ENCODE measurements around the gene UBR1. TPM values are rescaled to one million over a fixed set of nuclear protein-coding genes. Genes with fewer than 3 reads are reported as not detected.

The UBR1 gene
- total and polyA plus RNA-seq, 2 experiments from 2014 or later, result 17.2 to 19.6 TPM

DNA sequence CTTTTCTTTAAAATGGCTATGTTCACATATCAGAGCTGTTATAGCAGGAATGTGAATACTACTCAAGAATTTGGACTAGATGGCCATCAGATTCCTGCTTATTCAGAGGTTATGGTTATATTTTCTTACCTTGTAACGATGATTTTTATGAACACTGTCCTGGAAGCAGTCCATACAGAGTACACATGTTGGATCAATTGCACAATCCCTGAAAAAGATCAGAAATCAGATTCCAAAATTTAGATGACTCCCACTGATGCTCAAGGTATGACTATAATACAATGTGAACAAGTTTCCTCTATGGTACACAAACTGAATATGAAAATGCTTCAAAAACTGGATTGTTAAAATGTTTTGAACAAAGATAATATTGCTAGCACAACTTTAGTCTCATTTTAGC lies 23.3 kb downstream of the UBR1 start:
- H3K27me3 Mint-ChIP-seq (ENCODE audit: insufficient read depth, low read depth, poor library complexity), result peaks cover 2% of the 10 kb centered on the region
- ATAC-seq (no peak), DNase-seq (ENCODE audit: low spot score) (no peak)
- H3K27ac Mint-ChIP-seq, result no peak overlapping the region
- Histone ChIP-seq H3K36me3 (ENCODE audit: insufficient read depth) (peaks cover 11% of the 10 kb centered on the region), H3K4me1 (ENCODE audit: insufficient read depth) (no peaks in the 10 kb centered on the region), H3K27ac (ENCODE audit: low read depth) (no peak overlapping the region), H3F3A (replicated peaks; ENCODE audit: low read depth) (no peaks in the 10 kb centered on the region), H3K79me2 (replicated peaks; ENCODE audit: insufficient read depth) (peaks cover 25% of the 10 kb centered on the region), H4K20me1 (replicated peaks; ENCODE audit: insufficient read depth) (no peaks in the 10 kb centered on the region), H2AFZ (no peak overlapping the region), H3K9me2 (ENCODE audit: insufficient read depth) (no peaks in the 10 kb centered on the region), H3K4me2 (no peak overlapping the region), H3K27me3 (ENCODE audit: insufficient read depth) (no peaks in the 10 kb centered on the region), H3K4me3 (no peak overlapping the region)
- H3K9me3 Mint-ChIP-seq, result no peaks in the 10 kb centered on the region
- peaks cover 48% of the 10 kb centered on the region for H3K36me3 Mint-ChIP-seq (ENCODE audit: low read depth)
- H3K4me1 Mint-ChIP-seq, result peaks cover 6% of the 10 kb centered on the region; the same call in 2 of the 3 replicates
- TF ChIP-seq ZNF331 (CRISPR knock-in tag; IDR thresholded peaks at IDR 0.05; ENCODE audit: low read depth) (no peak), JUNB (IDR thresholded peaks at IDR 0.05; ENCODE audit: unreplicated experiment) (no peak), CREB1 (CRISPR knock-in tag; IDR thresholded peaks at IDR 0.05; ENCODE audit: low read depth) (no peak), NANOG (IDR thresholded peaks at IDR 0.05; ENCODE audit: borderline replicate concordance) (no peak), STAT1 (IDR thresholded peaks at IDR 0.05; ENCODE audit: unreplicated experiment) (no peak), EZH2phosphoT487 (IDR thresholded peaks at IDR 0.05; ENCODE audit: unreplicated experiment) (no peak), ZNF114 (CRISPR knock-in tag; IDR thresholded peaks at IDR 0.05) (no peak), EZH2 (IDR thresholded peaks at IDR 0.05; ENCODE audit: low read depth, unreplicated experiment) (no peak), POLR2AphosphoS5 (IDR thresholded peaks at IDR 0.05; ENCODE audit: low read depth) (no peak)
- TF ChIP-seq, protein P1, sequence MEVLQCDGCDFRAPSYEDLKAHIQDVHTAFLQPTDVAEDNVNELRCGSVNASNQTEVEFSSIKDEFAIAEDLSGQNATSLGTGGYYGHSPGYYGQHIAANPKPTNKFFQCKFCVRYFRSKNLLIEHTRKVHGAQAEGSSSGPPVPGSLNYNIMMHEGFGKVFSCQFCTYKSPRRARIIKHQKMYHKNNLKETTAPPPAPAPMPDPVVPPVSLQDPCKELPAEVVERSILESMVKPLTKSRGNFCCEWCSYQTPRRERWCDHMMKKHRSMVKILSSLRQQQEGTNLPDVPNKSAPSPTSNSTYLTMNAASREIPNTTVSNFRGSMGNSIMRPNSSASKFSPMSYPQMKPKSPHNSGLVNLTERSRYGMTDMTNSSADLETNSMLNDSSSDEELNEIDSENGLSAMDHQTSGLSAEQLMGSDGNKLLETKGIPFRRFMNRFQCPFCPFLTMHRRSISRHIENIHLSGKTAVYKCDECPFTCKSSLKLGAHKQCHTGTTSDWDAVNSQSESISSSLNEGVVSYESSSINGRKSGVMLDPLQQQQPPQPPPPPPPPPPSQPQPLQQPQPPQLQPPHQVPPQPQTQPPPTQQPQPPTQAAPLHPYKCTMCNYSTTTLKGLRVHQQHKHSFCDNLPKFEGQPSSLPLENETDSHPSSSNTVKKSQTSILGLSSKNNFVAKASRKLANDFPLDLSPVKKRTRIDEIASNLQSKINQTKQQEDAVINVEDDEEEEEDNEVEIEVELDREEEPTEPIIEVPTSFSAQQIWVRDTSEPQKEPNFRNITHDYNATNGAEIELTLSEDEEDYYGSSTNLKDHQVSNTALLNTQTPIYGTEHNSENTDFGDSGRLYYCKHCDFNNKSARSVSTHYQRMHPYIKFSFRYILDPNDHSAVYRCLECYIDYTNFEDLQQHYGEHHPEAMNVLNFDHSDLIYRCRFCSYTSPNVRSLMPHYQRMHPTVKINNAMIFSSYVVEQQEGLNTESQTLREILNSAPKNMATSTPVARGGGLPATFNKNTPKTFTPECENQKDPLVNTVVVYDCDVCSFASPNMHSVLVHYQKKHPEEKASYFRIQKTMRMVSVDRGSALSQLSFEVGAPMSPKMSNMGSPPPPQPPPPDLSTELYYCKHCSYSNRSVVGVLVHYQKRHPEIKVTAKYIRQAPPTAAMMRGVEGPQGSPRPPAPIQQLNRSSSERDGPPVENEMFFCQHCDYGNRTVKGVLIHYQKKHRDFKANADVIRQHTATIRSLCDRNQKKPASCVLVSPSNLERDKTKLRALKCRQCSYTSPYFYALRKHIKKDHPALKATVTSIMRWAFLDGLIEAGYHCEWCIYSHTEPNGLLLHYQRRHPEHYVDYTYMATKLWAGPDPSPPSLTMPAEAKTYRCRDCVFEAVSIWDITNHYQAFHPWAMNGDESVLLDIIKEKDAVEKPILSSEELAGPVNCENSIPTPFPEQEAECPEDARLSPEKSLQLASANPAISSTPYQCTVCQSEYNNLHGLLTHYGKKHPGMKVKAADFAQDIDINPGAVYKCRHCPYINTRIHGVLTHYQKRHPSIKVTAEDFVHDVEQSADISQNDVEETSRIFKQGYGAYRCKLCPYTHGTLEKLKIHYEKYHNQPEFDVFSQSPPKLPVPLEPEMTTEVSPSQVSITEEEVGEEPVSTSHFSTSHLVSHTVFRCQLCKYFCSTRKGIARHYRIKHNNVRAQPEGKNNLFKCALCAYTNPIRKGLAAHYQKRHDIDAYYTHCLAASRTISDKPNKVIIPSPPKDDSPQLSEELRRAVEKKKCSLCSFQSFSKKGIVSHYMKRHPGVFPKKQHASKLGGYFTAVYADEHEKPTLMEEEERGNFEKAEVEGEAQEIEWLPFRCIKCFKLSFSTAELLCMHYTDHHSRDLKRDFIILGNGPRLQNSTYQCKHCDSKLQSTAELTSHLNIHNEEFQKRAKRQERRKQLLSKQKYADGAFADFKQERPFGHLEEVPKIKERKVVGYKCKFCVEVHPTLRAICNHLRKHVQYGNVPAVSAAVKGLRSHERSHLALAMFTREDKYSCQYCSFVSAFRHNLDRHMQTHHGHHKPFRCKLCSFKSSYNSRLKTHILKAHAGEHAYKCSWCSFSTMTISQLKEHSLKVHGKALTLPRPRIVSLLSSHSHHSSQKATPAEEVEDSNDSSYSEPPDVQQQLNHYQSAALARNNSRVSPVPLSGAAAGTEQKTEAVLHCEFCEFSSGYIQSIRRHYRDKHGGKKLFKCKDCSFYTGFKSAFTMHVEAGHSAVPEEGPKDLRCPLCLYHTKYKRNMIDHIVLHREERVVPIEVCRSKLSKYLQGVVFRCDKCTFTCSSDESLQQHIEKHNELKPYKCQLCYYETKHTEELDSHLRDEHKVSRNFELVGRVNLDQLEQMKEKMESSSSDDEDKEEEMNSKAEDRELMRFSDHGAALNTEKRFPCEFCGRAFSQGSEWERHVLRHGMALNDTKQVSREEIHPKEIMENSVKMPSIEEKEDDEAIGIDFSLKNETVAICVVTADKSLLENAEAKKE (CRISPR knock-in tag; IDR thresholded peaks at IDR 0.05), result no peak
- TF ChIP-seq, protein P2, sequence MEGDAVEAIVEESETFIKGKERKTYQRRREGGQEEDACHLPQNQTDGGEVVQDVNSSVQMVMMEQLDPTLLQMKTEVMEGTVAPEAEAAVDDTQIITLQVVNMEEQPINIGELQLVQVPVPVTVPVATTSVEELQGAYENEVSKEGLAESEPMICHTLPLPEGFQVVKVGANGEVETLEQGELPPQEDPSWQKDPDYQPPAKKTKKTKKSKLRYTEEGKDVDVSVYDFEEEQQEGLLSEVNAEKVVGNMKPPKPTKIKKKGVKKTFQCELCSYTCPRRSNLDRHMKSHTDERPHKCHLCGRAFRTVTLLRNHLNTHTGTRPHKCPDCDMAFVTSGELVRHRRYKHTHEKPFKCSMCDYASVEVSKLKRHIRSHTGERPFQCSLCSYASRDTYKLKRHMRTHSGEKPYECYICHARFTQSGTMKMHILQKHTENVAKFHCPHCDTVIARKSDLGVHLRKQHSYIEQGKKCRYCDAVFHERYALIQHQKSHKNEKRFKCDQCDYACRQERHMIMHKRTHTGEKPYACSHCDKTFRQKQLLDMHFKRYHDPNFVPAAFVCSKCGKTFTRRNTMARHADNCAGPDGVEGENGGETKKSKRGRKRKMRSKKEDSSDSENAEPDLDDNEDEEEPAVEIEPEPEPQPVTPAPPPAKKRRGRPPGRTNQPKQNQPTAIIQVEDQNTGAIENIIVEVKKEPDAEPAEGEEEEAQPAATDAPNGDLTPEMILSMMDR (conservative IDR thresholded peaks at IDR 0.05; ENCODE audit: low read depth in 2 of 2), result no peak
- TF ChIP-seq, protein P3, sequence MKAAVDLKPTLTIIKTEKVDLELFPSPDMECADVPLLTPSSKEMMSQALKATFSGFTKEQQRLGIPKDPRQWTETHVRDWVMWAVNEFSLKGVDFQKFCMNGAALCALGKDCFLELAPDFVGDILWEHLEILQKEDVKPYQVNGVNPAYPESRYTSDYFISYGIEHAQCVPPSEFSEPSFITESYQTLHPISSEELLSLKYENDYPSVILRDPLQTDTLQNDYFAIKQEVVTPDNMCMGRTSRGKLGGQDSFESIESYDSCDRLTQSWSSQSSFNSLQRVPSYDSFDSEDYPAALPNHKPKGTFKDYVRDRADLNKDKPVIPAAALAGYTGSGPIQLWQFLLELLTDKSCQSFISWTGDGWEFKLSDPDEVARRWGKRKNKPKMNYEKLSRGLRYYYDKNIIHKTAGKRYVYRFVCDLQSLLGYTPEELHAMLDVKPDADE (IDR thresholded peaks at IDR 0.05), result no peak
- TF ChIP-seq, protein P4, sequence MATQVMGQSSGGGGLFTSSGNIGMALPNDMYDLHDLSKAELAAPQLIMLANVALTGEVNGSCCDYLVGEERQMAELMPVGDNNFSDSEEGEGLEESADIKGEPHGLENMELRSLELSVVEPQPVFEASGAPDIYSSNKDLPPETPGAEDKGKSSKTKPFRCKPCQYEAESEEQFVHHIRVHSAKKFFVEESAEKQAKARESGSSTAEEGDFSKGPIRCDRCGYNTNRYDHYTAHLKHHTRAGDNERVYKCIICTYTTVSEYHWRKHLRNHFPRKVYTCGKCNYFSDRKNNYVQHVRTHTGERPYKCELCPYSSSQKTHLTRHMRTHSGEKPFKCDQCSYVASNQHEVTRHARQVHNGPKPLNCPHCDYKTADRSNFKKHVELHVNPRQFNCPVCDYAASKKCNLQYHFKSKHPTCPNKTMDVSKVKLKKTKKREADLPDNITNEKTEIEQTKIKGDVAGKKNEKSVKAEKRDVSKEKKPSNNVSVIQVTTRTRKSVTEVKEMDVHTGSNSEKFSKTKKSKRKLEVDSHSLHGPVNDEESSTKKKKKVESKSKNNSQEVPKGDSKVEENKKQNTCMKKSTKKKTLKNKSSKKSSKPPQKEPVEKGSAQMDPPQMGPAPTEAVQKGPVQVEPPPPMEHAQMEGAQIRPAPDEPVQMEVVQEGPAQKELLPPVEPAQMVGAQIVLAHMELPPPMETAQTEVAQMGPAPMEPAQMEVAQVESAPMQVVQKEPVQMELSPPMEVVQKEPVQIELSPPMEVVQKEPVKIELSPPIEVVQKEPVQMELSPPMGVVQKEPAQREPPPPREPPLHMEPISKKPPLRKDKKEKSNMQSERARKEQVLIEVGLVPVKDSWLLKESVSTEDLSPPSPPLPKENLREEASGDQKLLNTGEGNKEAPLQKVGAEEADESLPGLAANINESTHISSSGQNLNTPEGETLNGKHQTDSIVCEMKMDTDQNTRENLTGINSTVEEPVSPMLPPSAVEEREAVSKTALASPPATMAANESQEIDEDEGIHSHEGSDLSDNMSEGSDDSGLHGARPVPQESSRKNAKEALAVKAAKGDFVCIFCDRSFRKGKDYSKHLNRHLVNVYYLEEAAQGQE (IDR thresholded peaks at IDR 0.05; ENCODE audit: unreplicated experiment), result no peak
- H3K4me3 Mint-ChIP-seq, result no peak overlapping the region
